ENCODE measurements around the gene COMT. TPM values are rescaled to one million over a fixed set of nuclear protein-coding genes. Genes with fewer than 3 reads are reported as not detected.

The COMT gene
- total and polyA plus RNA-seq, 9 of the 15 experiments (the other 6 are each of a cell fraction or from before 2014, with no cell fraction given) = 12.5 to 351 (median 155) TPM

DNA sequence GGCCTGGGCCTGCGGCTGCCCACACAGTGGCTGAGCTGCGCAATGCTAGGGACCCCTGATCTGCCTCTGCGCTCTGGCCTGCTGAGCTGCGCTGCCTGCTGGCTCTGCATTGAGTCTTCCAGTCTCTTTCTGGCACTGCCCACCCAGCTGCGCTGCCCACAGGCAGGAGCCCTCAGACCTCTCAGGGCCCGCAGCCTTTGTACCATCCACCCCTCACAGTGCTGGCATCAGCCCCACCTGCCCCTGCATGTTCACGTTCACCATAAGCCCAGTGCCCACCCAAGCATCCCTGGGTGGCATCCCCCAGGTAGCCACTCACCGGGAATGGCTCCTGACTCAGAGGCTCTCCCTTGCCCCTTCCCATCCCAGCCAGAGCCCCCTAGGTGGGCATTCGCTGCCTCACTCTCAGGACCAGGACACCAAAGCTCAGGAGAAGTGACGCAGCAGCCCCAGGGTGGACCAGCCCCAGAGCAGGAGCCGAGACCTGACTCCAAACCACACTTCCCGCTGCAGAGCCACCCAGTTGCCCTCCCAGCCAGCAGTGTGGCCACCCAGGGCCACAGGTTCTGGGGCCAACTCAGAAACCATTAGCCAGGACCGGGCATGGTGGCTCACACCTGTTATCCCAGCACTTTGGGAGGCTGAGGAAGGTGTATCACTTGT lies 21.7 kb upstream of the COMT start (continued):
- TF ChIP-seq NBN (IDR thresholded peaks at IDR 0.05; ENCODE audit: low read depth) (no peak), MYBL2 (IDR thresholded peaks at IDR 0.05; ENCODE audit: low read depth) (no peak), MYBL2 (CRISPR knock-in tag; IDR thresholded peaks at IDR 0.05; ENCODE audit: borderline replicate concordance) (0 out of 2 replicates have a peak, but pooled peaks have one; percentile 42), ZNF445 (CRISPR knock-in tag; IDR thresholded peaks at IDR 0.05; ENCODE audit: low read depth) (no peak), KDM2B (CRISPR knock-in tag; IDR thresholded peaks at IDR 0.05) (no peak), TAF15 (IDR thresholded peaks at IDR 0.05; ENCODE audit: low read depth, low read length) (0 out of 2 replicates have a peak, but pooled peaks have one; percentile 57), C11orf30 (IDR thresholded peaks at IDR 0.05; ENCODE audit: low read depth) (no peak), HDAC6 (IDR thresholded peaks at IDR 0.05; ENCODE audit: low read depth, low read length) (no peak), NCOR1 (IDR thresholded peaks at IDR 0.05) (no peak), PYGO2 (tag; IDR thresholded peaks at IDR 0.05) (no peak), MCM2 (IDR thresholded peaks at IDR 0.05; ENCODE audit: low read depth) (no peak), SMARCE1 (IDR thresholded peaks at IDR 0.05) (no peak), ILF3 (IDR thresholded peaks at IDR 0.05; ENCODE audit: borderline replicate concordance) (no peak), MBD2 (IDR thresholded peaks at IDR 0.05; ENCODE audit: borderline replicate concordance, low read depth) (no peak), RBFOX2 (IDR thresholded peaks at IDR 0.05; ENCODE audit: low read depth, low read length) (peak; percentile 23; the same call in 1 of the 2 replicates)
- TF ChIP-seq, protein P1, sequence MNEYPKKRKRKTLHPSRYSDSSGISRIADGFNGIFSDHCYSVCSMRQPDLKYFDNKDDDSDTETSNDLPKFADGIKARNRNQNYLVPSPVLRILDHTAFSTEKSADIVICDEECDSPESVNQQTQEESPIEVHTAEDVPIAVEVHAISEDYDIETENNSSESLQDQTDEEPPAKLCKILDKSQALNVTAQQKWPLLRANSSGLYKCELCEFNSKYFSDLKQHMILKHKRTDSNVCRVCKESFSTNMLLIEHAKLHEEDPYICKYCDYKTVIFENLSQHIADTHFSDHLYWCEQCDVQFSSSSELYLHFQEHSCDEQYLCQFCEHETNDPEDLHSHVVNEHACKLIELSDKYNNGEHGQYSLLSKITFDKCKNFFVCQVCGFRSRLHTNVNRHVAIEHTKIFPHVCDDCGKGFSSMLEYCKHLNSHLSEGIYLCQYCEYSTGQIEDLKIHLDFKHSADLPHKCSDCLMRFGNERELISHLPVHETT (CRISPR knock-in tag; conservative IDR thresholded peaks at IDR 0.05 in 1 of 2, IDR thresholded peaks at IDR 0.05 in 1 of 2) = no peak
- TF ChIP-seq, protein P2, sequence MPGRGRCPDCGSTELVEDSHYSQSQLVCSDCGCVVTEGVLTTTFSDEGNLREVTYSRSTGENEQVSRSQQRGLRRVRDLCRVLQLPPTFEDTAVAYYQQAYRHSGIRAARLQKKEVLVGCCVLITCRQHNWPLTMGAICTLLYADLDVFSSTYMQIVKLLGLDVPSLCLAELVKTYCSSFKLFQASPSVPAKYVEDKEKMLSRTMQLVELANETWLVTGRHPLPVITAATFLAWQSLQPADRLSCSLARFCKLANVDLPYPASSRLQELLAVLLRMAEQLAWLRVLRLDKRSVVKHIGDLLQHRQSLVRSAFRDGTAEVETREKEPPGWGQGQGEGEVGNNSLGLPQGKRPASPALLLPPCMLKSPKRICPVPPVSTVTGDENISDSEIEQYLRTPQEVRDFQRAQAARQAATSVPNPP (IDR thresholded peaks at IDR 0.05; ENCODE audit: borderline replicate concordance, insufficient read depth, insufficient read length) = no peak
- TF ChIP-seq, protein P3, sequence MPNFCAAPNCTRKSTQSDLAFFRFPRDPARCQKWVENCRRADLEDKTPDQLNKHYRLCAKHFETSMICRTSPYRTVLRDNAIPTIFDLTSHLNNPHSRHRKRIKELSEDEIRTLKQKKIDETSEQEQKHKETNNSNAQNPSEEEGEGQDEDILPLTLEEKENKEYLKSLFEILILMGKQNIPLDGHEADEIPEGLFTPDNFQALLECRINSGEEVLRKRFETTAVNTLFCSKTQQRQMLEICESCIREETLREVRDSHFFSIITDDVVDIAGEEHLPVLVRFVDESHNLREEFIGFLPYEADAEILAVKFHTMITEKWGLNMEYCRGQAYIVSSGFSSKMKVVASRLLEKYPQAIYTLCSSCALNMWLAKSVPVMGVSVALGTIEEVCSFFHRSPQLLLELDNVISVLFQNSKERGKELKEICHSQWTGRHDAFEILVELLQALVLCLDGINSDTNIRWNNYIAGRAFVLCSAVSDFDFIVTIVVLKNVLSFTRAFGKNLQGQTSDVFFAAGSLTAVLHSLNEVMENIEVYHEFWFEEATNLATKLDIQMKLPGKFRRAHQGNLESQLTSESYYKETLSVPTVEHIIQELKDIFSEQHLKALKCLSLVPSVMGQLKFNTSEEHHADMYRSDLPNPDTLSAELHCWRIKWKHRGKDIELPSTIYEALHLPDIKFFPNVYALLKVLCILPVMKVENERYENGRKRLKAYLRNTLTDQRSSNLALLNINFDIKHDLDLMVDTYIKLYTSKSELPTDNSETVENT (CRISPR knock-in tag; IDR thresholded peaks at IDR 0.05) = 0 out of 2 replicates have a peak, but pooled peaks have one; percentile 32
- TF ChIP-seq, protein P4, sequence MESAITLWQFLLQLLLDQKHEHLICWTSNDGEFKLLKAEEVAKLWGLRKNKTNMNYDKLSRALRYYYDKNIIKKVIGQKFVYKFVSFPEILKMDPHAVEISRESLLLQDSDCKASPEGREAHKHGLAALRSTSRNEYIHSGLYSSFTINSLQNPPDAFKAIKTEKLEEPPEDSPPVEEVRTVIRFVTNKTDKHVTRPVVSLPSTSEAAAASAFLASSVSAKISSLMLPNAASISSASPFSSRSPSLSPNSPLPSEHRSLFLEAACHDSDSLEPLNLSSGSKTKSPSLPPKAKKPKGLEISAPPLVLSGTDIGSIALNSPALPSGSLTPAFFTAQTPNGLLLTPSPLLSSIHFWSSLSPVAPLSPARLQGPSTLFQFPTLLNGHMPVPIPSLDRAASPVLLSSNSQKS (CRISPR knock-in tag; IDR thresholded peaks at IDR 0.05) = no peak
- TF ChIP-seq, protein P5, sequence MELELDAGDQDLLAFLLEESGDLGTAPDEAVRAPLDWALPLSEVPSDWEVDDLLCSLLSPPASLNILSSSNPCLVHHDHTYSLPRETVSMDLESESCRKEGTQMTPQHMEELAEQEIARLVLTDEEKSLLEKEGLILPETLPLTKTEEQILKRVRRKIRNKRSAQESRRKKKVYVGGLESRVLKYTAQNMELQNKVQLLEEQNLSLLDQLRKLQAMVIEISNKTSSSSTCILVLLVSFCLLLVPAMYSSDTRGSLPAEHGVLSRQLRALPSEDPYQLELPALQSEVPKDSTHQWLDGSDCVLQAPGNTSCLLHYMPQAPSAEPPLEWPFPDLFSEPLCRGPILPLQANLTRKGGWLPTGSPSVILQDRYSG (tag; conservative IDR thresholded peaks at IDR 0.05; ENCODE audit: low read depth) = no peak
- TF ChIP-seq, protein P6, sequence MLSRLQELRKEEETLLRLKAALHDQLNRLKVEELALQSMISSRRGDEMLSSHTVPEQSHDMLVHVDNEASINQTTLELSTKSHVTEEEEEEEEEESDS (CRISPR knock-in tag; IDR thresholded peaks at IDR 0.05) = no peak
